Measurements from ENCODE around the gene HACD3. TPM values are rescaled to one million over a fixed set of nuclear protein-coding genes. Genes with fewer than 3 reads are reported as not detected.

HACD3 gene
- total and polyA plus RNA-seq, 9 of the 15 experiments (the other 6 are each of a cell fraction or from before 2014, with no cell fraction given): 48.1 to 117 (median 72.8) TPM

DNA sequence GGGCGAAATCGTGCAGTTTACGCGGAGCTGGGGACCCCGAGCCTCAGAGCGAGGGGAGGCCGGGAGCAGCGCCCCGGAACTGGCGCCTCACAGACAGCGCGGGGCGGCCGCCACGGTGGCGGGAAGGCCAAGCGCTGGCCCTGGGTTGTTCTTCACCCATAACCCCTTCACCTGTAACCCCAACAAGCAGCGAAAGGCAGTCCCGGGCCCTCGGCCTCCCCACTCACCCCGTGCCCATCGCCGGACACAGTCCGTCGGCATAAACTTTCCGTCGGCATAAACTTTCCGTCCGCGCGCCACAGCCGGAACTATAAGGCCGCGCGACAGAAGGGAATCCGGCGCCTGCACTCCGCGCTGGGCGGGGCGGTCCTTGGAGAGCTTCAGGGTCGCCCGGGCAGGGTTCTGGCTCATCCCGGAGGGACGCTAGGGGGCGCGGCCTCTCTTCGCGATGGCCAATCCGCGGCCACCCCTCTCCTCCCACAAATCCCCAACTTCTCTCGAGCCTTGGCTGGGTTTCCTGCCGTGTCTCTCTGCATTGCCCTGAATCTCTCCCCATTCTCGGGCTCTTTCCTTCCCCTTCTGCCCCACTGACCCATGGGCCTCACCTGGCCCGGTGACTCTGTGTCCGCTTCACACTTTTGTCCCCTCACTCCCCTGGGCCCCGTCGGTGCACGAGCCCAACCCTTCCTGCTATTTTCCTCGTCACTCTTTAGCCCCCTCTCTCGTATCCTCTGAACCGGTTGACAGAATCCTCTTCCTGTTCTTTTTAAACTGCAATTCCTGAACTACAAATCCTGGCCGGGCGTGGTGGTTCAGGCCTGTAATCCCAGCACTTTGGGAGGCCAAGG is 80.8 kb downstream of the HACD3 start, which contains the start of gene INTS14 (continued):
- TF ChIP-seq POLR3A (IDR thresholded peaks at IDR 0.05; ENCODE audit: borderline replicate concordance, extremely low read depth, insufficient read depth, insufficient read length): no peak
- TF ChIP-seq NUFIP1 (IDR thresholded peaks at IDR 0.05; ENCODE audit: partially characterized antibody): no peak
- no peak for TF ChIP-seq MCM2 (IDR thresholded peaks at IDR 0.05; ENCODE audit: low read depth)
- TF ChIP-seq HDAC1 (IDR thresholded peaks at IDR 0.05): peak in 1 of 2 experiments; percentile 77; a peak in 2 of 4 replicates
- peak; percentile 60; the same call in 1 of the 2 replicates for TF ChIP-seq ZKSCAN1 (IDR thresholded peaks at IDR 0.05; ENCODE audit: low read depth, low read length)
- TF ChIP-seq ZNF121 (CRISPR knock-in tag; conservative IDR thresholded peaks at IDR 0.05): no peak
- no peak for TF ChIP-seq MEF2D (tag; conservative IDR thresholded peaks at IDR 0.05; ENCODE audit: low read depth)
- TF ChIP-seq, protein P1, sequence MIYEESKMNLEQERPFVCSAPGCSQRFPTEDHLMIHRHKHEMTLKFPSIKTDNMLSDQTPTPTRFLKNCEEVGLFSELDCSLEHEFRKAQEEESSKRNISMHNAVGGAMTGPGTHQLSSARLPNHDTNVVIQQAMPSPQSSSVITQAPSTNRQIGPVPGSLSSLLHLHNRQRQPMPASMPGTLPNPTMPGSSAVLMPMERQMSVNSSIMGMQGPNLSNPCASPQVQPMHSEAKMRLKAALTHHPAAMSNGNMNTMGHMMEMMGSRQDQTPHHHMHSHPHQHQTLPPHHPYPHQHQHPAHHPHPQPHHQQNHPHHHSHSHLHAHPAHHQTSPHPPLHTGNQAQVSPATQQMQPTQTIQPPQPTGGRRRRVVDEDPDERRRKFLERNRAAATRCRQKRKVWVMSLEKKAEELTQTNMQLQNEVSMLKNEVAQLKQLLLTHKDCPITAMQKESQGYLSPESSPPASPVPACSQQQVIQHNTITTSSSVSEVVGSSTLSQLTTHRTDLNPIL (CRISPR knock-in tag; IDR thresholded peaks at IDR 0.05): no peak; the same call in 1 of the 2 replicates
- no peak for TF ChIP-seq EWSR1 (IDR thresholded peaks at IDR 0.05; ENCODE audit: borderline replicate concordance, low read depth, partially characterized antibody)
- TF ChIP-seq MYBL2 (IDR thresholded peaks at IDR 0.05; ENCODE audit: low read depth): no peak; the same call in 1 of the 2 replicates
- TF ChIP-seq MYBL2 (CRISPR knock-in tag; IDR thresholded peaks at IDR 0.05; ENCODE audit: borderline replicate concordance): no peak
- TF ChIP-seq ZZZ3 (IDR thresholded peaks at IDR 0.05): peak; percentile 83; the same call in 1 of the 2 replicates
- TF ChIP-seq NR2F6 (CRISPR knock-in tag; IDR thresholded peaks at IDR 0.05): no peak
- no peak for TF ChIP-seq KLF10 (CRISPR knock-in tag; IDR thresholded peaks at IDR 0.05)
- no peak for TF ChIP-seq BRCA1 (IDR thresholded peaks at IDR 0.05)
- no peak for TF ChIP-seq BRCA1 (CRISPR knock-in tag; IDR thresholded peaks at IDR 0.05)
- TF ChIP-seq MTA3 (IDR thresholded peaks at IDR 0.05; ENCODE audit: borderline replicate concordance): peak; percentile 96
- no peak for TF ChIP-seq SLC30A9 (CRISPR knock-in tag; IDR thresholded peaks at IDR 0.05)
- TF ChIP-seq GABPB1 (CRISPR knock-in tag; IDR thresholded peaks at IDR 0.05): peak; percentile 98
- no peak for TF ChIP-seq ZBTB8A (IDR thresholded peaks at IDR 0.05; ENCODE audit: partially characterized antibody)
- peak; percentile 96 to 100 (median 99) for TF ChIP-seq ZBTB11 (CRISPR knock-in tag; IDR thresholded peaks at IDR 0.05)
- no peak for TF ChIP-seq SRSF1 (IDR thresholded peaks at IDR 0.05; ENCODE audit: low read depth, low read length)
- TF ChIP-seq FOXJ3 (CRISPR knock-in tag; IDR thresholded peaks at IDR 0.05): no peak
- peak; percentile 70 to 79 for TF ChIP-seq NRF1 (conservative IDR thresholded peaks at IDR 0.05 in 1 of 2, IDR thresholded peaks at IDR 0.05 in 1 of 2)
- TF ChIP-seq NCOA6 (IDR thresholded peaks at IDR 0.05): no peak

Data from K562 (cell line).